Measurements from ENCODE around the gene PNRC1.
"Not testable (repeated sequence)": the region's sequence is repeated elsewhere in the genome, so short reads cannot be mapped to it uniquely, and the experiment has no call there.

The PNRC1 gene

DNA sequence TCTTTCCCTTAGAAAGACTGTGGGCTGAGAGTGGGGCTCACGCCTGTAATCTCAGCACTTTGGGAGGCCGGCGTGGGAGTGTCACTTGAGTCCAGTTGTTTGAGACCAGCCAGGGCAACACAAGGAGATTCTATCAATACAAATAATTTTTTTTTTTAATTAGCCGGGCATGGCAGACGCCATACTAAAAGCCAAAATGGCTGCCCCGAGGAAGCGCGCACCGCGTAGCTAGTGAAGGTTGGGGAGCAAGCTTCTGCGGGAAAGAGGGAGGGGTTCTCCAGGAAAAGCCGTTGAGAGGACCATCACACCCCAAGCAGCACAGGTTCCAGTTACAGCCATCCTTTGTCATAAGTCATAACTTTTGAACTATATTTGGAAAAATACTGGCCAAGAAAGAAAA is 21.3 kb upstream of the PNRC1 start:
- no peak for DNase-seq (ENCODE audit: low read depth in 2 of 2)

DNA sequence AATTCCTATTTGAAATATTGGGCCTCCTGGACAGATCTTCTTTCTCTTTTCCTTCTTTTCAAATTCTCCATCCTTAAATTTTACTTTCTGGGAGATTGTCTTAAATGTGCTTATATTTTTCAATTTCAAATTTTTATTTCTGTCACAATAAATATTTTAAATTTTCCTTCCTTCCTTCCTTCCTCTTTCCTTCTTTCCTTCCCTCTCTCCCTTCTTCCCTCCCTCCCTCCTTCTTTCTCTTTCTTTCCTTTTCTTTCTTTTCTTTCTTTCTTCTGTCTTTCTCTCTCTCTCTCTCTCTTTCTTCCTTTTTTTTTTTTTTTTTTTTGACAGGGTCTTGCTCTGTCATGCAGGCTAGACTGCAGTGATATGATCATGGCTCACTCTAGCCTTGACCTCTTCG is 16.7 kb upstream of the PNRC1 start:
- no peak for DNase-seq (ENCODE audit: low read depth in 2 of 2)

DNA sequence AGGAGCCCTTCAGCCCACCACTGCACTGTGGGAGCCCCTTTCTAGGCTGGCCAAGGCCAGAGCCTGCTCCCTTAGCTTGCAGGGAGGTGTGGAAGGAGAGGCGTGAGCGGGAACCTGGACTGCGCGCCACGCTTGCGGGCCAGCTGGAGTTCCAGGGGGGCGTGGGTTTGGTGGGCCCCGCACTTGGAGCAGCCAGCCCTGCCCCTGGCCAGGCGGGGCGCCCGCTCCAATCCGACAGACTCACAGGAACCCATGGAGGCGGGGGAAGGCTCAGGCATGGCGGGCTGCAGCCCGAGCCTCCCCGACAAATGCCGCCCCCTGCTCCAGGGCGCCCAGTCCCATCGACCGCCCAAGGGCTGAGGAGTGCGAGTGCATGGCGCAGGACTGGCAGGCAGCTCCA is 15.6 kb upstream of the PNRC1 start:
- not testable (repeated sequence) for DNase-seq (ENCODE audit: low read depth in 2 of 2)

DNA sequence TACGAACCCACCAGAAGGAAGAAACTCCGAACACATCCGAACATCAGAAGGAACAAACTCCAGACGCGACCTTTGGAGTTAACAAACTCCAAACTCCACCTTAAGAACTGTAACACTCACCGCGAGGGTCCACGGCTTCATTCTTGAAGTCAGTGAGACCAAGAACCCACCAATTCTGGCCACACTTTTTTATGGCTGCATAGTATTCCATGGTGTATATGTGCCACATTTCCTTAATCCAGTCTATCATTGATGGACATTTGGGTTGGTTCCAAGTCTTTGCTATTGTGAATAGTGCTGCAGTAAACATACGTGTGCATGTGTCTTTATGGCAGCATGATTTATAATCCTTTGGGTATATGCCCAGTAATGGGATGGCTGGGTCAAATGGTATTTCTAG is 14.4 kb upstream of the PNRC1 start:
- not testable (repeated sequence) for DNase-seq (ENCODE audit: low read depth in 2 of 2)

DNA sequence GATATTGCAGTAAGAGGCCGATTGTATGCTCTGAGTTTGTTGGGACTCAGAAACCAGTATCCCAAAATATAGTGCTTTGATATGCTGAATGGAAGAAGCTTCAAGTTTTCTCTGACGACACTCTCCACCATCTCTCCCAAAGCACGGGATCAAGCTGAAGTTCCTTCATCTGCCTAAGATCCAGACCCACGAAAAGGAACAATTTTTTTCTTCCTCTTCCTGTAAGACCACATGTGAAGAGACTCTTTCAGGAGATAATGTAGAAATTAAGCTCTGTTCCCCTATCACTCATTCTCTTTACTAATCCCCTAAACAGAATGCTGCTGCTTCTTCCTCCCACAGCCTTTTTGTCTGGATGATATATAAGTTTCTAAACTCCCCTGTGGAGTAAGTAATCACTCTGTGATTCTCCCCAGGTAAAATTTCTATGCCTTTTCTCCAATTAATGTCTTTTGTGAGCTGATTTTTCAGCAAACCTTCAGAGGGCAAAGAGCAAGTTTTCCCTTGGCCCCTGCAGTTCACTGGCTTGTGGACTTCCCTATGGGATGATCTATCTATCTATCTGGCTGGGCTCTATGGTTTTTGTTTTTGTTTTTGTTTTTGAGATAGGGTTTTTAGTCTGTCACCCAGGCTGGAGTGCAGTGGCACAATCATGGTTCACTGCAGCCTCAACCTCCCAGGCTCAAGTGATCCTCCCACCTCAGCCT is 13.5 kb upstream of the PNRC1 start:
- DNase-seq (ENCODE audit: low read depth in 2 of 2), result no peak

DNA sequence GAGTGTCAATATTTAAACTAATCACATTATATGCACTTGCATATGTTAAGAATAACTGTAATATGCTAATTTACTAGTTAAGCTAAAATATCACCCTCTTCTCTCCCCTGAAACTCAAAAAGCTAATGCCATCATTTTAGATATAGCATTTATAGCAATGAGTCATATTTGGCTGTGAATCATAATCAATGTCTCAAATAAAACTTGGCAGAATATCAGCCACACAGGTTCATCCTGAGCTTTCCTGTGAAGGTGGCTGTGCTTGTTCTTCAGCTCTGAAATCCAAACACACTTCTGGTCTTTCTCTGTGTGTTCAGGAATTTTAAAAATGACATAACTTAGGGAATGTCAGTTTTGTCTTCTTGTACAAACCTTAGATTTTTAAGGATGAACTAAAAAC is 12.8 kb upstream of the PNRC1 start:
- DNase-seq (ENCODE audit: low read depth in 2 of 2), result no peak

DNA sequence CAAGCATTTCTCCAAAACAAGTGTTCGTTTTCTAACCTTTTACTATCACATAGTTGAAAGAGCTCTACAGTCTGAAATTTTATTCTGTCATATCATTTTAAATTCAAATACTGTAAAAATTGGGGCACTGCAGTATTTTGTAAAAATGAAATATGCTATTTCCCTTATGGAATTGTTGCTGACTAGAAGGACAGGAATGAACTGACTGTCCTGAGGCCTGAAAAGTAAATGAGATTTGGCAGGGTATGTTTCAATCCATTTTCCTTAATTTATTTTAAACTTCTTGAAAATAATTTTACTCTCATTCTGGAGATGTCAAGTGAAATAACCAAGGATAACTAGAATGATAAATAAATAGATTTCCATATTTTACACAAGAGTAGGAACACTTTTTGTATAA is 11.9 kb upstream of the PNRC1 start:
- no peak for DNase-seq (ENCODE audit: low read depth in 2 of 2)

DNA sequence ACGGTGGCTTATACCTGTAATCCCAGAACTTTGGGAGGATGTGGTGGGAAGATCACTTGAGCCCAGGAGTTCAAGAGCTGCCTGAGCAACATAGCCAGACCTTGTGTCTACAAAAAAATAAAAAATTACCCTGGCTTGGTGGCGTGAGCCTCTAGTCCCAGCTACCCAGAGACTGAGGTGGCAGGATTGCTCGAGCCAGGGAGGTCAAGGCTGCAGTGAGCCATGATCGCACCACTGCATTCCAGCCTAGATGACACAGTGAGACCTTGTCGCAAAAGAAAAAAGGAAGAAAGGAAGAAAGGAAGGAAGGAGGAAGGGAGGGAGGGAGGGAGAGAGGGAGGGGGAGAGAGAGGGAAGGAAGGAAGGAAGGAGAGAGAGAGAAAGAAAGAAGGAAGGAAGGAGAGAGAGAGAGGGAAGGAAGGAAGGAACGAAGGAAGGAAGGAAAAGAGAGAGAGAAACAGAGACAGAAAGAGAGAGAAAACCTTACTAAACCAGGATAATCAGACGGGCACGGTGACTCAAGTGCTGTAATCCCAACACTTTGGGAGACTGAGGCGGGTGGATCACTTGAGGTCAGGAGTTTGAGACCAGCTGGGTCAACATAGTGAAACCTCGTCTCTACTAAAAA is 10.9 kb upstream of the PNRC1 start:
- DNase-seq (ENCODE audit: low read depth in 2 of 2), result no peak

DNA sequence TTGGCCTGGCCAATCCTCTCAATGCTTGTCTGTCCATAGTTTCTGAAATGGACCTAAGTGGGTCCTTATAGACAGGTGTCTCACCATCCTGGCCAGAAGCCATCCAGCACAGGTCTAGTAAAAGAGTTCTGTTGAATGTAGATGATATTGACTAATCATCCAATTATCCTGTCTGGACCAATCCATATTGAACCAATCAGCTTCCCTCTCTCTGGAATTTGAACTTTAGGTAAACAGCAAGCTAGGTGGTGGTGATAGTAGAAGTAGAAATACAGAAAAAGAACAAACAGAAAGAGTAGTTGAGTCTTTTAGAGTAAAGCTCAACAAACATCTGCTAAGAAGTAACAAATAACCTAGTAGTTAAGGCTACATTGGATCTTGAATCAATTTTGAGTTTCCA is 9.5 kb upstream of the PNRC1 start:
- DNase-seq (ENCODE audit: low read depth in 2 of 2), result no peak

DNA sequence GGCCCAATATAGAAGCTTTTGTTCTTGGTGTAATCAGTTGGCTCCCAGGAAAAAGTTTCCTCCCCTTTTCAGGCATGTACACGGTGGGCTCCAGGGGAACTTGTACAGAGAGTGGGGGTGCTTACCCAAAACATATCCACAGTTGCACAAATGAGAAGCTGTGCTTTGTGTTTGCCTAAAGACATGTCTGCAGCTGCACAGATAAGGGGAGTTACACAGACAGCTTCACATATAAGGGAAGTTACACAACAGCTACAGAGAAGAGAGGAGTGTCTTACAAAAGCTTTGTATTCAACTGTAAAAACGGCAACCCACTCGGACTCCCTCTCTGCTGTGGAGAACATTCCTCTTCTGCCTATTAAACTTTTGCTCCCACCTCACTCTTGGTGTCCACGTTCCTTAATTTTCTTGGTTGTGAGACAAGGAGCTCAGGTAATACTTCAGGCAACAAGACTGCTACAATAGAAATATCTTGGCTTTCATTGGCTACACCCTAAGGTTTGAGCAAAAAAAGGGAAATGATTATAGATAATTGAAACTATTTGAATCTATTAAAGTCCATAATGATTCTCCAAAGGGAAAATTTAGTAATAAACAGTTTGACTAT is 7.4 kb upstream of the PNRC1 start:
- no peak for DNase-seq (ENCODE audit: low read depth in 2 of 2)

DNA sequence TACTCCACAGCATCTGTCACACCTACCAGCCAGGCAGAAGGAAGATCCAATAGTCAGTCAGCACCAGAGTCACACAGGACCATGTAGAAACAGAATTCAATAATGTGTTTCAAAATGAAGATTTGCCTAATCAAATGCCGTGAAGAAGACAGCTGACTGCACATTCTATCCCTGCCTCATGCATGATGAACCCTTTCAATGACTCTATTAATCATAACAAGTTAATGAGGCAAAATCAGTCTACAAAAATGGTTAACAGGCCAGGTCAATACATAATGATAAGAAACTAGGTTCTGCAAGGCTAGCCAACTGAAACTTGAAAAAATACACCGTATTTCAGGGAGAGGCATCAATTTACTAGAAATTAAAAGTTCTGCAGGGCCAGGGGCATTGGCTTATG is 6.7 kb upstream of the PNRC1 start:
- no peak for DNase-seq (ENCODE audit: low read depth in 2 of 2)

DNA sequence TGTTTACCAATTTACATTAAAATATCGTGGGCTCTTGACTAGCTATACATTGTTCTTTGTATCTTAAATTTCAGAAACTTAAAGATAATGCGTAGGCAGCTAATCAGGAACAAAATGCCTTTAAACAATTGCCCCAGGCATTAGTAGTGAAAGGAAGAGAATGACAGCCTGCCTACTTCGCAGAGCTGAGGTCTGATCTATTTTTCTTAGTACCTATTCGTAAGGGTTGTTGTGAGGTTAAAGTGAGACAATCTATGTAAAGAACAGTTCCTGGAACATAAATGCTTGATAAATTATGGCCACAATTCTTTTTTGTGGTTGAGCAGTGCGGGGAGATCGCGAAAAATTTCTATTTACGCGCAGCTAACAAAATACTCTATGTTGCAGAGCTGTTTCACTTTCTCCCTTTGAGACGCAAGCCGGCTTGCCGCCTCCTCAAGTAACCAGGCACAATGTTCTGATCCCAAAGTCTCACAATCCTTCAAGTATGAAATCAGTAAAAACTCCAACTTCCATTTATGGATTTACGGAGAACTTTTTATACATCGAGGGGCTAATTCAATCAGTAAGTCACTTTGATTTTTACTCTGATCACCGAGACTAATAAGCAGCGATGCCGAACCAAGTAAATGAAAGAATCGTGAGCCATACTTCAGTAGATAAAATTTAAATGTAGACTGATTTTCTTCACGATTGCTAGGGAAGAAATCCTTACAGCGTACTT is 878 bp upstream of the PNRC1 start:
- peak; percentile 24 to 39 for DNase-seq (ENCODE audit: low read depth in 2 of 2)

DNA sequence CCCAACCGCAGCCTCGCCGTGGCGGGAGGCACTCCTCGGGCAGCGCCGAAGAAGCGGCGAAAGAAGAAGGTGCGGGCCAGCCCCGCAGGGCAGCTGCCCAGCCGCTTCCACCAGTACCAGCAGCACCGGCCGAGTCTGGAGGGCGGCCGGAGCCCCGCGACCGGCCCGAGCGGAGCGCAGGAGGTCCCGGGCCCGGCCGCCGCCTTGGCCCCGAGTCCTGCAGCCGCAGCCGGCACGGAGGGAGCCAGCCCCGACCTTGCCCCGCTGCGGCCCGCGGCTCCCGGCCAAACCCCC is 525 bp downstream of the PNRC1 start:
- no peak for DNase-seq (ENCODE audit: low read depth in 2 of 2)

DNA sequence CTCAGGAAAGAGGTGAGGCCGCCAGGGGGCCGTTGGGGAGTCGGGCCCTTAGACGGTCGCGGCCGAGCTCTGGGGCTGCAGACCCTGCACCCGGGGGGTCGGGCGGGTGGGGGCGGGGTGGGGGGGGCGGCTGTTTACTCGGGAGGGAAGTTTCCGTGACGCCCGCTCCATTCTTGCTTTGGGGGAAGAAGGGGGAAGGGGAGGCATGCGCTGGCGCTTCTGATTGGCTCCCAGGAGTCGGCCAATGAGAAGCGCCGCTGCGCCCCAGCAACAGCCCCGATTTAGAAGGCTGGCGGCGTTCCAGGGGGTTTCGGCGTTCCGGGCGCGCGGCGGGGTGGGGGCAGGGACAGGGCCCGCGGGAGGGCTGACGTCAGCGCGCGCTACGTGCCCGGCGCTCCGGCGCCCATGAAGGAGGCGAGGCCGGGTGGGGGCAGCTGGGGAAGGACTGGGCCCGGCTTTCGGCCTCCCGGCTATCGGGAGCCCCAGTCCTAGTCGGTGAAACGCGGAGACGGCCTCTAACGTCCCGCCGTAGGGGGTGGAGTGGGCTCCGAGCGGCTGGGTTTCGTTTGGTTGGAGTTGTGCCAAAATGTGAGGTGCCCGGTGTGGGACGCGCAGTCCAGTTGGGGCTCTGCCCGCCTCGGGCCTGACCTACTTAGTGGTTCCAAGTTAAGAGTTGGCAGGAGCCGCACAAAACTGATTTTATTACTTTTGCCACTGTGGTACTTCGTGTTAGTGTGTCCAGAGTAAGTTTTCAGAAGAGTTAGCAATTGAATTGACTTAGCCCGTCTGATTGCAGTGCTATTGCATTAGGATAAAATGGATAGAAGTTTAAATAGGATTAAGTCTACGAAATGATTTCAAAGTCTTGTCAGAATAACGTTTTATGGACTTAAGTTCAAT is 1.1 kb downstream of the PNRC1 start:
- peak; percentile 99 for DNase-seq (ENCODE audit: low read depth in 2 of 2)

DNA sequence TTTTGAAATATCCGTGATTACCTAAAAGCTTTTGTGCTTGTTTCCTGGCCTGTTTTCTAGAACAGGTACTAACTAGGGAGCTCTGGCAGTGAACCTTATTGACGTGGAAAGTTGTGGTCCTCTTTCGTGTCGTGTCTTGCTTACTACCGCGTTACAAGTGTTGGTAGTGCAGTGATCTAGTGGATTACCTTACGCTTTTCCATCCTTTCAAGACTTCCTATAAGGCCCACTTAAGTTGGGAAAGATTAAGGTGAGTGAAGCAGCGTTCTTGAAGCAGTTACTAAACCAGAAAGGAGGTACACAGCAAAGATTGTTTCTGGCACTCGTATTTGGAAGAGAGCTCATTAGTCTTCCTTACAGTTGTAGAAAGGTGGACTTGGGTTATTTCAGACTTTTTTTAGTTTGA is 1.9 kb downstream of the PNRC1 start:
- no peak for DNase-seq (ENCODE audit: low read depth in 2 of 2)

DNA sequence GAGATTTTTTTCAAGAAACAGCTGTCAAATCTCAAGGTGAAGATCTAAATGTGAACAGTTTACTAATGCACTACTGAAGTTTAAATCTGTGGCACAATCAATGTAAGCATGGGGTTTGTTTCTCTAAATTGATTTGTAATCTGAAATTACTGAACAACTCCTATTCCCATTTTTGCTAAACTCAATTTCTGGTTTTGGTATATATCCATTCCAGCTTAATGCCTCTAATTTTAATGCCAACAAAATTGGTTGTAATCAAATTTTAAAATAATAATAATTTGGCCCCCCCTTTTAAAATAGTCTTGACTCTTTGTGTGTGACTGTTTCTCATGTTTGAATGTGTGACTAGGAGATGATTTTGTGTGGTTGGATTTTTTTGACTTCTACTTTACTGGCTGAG is 4.0 kb downstream of the PNRC1 start:
- no peak for DNase-seq (ENCODE audit: low read depth in 2 of 2)

DNA sequence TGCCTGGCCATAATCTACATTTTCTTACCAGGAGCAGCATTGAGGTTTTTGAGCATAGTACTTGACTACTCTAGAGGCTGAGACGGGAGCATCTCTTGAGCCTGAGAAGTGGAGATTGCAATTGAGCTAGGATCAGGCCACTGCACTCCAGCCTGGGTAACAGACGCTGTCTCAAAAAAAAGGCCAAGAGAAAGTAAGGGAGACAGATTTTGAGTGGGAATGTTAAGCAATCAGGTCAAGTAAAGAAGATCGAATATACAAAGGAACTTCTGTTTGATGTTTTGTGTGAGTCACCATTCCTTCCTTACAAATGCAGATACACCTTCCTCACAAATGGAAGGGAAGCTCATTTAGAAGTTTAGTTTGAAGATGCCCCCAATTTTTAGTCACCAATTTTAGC is 4.4 kb downstream of the PNRC1 start:
- no peak for DNase-seq (ENCODE audit: low read depth in 2 of 2)

DNA sequence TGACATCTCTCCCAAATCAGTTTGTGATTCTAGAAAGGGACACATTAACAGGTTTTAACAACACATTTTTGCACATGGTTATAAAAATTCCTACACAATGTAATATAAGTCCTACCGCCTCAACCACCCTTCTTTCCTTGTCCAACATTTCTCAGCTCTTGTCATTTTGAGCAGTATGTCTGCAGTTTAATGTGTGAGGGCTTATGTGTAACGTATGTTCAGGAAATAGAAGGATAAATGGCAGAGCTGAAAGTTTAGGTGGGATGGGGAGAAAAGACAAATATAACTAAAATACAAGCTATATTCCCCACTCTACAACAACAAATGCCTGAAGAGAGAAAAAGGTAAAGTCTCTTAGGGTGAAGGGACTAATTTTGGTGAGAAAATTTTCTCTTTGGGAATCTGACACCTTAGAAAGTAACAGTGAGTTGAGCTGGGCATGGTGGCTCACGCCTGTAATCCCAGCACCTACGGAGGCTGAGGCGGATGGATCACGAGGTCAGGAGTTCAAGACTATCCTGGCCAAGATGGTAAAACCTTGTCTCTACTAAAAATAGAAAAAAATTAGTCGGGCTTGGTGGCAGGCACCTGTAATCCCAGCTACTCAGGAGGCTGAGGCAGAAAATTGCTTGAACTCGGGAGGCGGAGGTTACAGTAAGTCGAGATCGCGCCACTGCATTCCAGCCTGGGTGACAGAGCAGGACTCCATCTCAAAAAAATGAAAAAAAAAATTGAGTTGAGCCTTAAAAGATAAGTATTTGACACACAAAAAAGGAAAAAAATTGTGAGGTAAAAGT is 5.1 kb downstream of the PNRC1 start:
- no peak for DNase-seq (ENCODE audit: low read depth in 2 of 2)

DNA sequence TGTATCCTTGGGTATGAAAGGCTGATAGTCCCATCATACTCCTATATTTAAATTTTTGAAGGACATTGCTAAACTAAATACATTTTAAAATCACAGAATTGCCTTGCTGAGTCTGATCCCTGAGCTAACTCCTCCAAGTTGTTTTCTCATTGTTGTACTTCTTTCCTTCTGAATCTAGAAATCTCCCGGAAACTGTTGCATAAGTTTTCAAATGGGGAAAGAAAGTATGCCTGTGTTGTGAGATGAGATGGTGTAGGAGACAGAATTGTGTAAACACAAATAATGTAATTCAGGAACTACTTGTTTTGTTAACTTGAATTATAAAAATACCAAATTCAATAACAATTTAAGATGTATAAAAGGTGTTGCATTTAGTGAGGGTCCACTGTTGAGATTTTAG is 7.3 kb downstream of the PNRC1 start:
- DNase-seq (ENCODE audit: low read depth in 2 of 2), result no peak

DNA sequence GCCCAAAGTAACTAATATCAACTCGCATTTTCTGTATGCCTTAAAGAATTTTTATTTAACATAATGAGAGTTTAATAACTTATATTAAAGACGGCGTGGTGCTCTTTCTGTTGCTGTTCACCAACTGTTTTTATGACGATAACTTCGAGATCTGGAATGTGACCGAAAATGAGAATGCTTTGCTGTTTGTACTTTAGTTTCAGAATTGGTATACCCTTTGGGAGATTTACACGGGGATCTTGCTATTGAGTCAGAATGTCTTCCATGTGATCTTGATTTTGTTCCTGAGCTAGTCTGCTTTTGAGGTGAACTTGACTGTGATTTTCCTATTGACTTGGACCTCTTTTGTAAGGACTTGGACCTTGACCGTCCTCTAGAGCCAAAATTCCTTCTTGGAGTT is 17.9 kb downstream of the PNRC1 start:
- DNase-seq (ENCODE audit: low read depth in 2 of 2), result no peak

DNA sequence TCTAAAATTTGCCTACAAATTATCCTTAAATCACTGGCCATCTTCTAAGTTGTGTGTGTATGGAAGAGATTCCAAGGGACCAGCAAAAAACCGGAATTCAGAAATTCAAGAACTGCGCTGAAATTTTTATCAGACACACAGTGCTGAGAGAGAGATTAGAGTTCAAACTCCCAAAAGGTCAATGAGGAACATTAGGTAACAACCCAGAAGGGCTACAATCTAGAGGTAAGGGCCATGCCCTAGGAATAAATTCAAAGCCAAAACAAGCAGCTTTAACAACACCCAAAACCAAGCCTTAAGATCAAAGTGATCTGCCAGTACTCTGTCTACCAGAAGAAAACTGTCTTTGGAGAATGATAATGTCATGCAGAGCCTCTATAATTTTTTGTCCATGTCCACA is 19.6 kb downstream of the PNRC1 start:
- DNase-seq (ENCODE audit: low read depth in 2 of 2), result no peak

Data from stimulated activated CD4-positive, alpha-beta T cell treated with anti-CD3 and anti-CD28 coated beads, Interleukin-1b, Interleukin-23, amount 100 ng/mL, for 4 hours (primary cell).